GM19023 (cell line): ENCODE measurements around the gene RGMB.

Source experiments
- ATAC-seq: cut with Tn5 transposase; IDR thresholded peaks from one replicate; pipeline ENCODE4 v1.9.1; 2021; ENCODE audit warnings: mild to moderate bottlenecking, moderate library complexity; ENCODE audit not compliant: unreplicated experiment

Gene RGMB

GRCh38 chr5:98767581-98767980 lies 5.9 kb upstream of the RGMB start:
- ATAC-seq, result no peak

GRCh38 chr5:98768160-98768959 lies 5.1 kb upstream of the RGMB start:
- peak; percentile 43 for ATAC-seq

GRCh38 chr5:98768960-98769209 lies 4.6 kb upstream of the RGMB start:
- no peak for ATAC-seq

GRCh38 chr5:98769210-98769958 lies 4.1 kb upstream of the RGMB start:
- no peak for ATAC-seq

GRCh38 chr5:98769959-98770208 lies 3.6 kb upstream of the RGMB start:
- no peak for ATAC-seq

GRCh38 chr5:98770209-98770910 lies 3.1 kb upstream of the RGMB start:
- no peak for ATAC-seq

GRCh38 chr5:98770911-98771322 lies 2.5 kb upstream of the RGMB start:
- ATAC-seq, result no peak

GRCh38 chr5:98771382-98772109 lies 1.9 kb upstream of the RGMB start:
- no peak for ATAC-seq

- no peak for ATAC-seq
Observed at GRCh38 chr5:98772415-98773213, 849 bp upstream of the RGMB start.

- ATAC-seq, result no peak
Observed at GRCh38 chr5:98773214-98773463, 324 bp upstream of the RGMB start.

- peak; percentile 32 for ATAC-seq
Observed at GRCh38 chr5:98774192-98775033, 950 bp downstream of the RGMB start.

- no peak for ATAC-seq
Observed at GRCh38 chr5:98775246-98776065, 2.0 kb downstream of the RGMB start.

GRCh38 chr5:98776066-98776705 lies 2.7 kb downstream of the RGMB start:
- no peak for ATAC-seq

GRCh38 chr5:98777295-98777694 lies 3.8 kb downstream of the RGMB start:
- ATAC-seq, result no peak

- no peak for ATAC-seq
Observed at GRCh38 chr5:98779264-98779877, 5.9 kb downstream of the RGMB start.

GRCh38 chr5:98780390-98780789 lies 6.9 kb downstream of the RGMB start:
- no peak for ATAC-seq

GRCh38 chr5:98781520-98781919 lies 8.1 kb downstream of the RGMB start:
- ATAC-seq, result no peak

GRCh38 chr5:98781964-98782363 lies 8.5 kb downstream of the RGMB start:
- ATAC-seq, result no peak
